ENCODE measurements around the gene PHKA2.
"Not testable (repeated sequence)": the region's sequence is repeated elsewhere in the genome, so short reads cannot be mapped to it uniquely, and the experiment has no call there.

The PHKA2 gene

DNA sequence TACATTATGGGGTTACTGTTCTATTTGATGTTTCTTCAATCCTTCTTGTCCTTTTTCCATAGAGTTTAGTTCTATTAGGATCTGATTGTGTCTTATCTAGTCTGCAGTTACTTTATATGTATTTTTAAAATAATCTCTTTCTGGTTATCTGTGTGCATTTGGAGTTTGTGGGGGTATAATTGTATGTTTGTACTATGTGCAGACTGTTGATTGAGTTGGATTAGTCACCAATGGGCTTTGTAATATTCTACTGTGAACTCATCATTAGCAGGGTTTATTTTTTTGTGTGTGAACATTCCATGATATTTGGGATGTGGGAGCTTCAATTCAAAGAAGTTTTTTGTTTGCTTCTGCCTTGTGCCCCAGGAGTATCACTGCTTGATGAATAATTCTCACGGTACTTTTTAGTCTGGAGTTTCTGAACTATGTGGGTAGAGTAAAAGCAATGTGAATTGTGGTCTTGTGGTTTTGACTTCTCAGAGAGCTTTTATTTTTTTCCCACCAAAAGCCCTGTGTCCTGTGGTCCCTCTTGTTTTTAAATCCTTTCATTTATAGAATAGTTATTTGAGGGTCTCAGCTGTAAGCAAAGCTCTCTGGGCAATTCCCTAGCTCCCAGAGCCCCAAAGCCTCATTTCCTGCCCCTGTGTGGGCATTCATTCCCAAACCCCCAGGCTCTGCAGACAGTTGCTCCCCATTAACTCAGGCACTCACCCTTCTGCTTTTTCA is 127.8 kb downstream of the PHKA2 start:
- DNase-seq, result no peak

DNA sequence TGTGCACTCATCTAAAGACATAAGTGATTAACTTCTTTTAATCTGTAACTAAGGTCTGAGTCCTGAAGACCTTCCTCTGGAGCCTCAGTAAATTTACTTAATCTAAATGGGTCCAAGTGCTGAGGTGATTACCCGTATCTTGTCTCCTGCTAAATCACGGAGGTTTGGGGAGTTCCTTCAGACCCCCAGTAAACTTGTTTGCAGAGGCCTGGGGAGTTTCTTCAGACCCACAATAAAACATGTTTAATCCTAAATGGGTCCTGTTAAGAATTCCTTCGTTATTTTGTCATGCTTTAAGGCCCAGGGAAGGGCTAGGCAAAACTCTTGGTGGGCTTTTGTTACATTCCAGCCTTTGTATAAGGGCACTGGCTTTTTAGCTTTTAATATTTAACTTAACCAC is 136.0 kb downstream of the PHKA2 start:
- not testable (repeated sequence) for DNase-seq

All from NCI-H345 (cell line).